Activated CD8-positive, alpha-beta memory T cell treated with anti-CD3 and anti-CD28 coated beads for 1 hour (primary cell): Measurements from ENCODE around the gene SPAG5.
A peak's percentile ranks its signal among the peaks of the same experiment; 100 is the strongest.

Experiments
- DNase-seq, 2 donors: peaks; one replicate each; pipeline ENCODE4 v3.0.0-alpha.2; 2020; ENCODE audit warnings: low read depth in 1 of 2; ENCODE audit errors: extremely low read depth in 1 of 2

SPAG5 gene

DNA sequence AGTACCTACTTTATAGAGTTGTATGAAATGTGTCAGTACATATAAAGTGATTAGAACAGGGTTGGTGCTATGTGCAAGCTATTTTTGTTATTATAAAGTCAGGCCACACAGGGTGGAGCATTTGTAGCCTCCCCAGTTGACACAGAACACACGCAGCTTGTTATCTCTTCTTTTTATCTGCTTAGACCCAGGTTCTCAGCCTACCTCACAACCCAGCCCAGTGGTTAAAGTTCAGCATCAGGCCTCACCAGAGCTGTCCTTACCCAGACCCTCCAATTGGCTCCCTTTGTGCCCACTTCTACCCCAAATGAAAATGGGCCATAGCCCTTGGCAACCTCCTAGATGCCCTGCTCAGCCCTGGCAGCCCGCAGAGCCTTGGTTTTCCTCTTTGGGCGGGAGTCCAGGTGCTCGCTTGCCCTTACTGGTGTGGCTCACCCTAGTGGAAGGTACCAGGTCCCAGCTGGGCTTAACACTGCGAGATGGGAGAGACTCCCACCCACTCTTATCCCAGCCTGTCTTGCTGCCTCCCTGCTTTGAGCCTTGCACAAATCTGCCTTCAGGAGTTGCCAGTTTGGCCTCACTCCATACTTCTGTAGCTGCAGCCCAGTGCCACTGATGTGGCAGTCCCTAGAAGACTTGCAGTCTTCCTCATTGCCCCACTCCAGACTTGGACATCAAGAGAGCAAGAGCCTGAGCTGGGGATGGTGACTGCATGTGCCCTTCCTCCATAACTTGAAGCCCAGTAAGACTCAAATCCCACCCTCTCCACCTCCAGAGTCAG is 26.4 kb downstream of the SPAG5 start:
- DNase-seq: no peak

DNA sequence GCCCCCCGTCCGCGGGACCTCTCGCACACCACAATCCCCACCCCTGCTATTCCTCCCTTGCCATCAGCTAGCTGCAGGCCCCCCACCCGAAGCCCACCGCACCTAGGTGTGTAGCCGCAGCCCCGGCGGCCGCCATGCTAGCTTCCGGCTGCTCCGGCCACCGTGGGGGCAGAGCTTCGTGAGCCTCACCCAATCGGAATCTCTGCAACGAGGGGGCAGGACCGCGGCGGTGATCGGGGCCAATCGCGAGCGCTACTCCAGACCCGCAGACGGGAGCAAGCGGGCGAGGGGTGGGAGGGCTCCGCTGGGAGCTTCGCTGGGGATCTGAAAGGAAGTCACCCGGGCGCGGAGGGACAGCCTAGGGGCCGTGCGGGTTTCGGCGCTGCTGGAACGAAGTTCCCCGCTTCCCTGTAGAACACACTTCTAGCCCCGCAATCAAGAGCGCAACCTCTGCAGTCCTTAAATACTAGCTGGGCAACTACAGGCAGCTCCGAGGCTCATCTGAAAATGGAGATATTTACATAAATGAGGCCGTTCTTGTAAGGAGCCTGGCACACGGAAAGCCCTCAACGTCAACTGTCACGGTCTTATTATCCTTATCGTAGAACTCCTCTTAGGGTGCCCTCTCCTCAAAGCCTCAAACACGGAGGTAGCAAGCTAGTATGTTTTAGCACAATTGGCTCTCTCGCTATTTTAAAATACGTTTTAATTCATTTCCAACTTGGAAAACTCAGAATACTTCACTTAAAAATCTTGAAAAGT is 27.3 kb downstream of the SPAG5 start, which contains the start of gene PIGS:
Gene PIGS (minus strand): TSS at position 164 of the 762 bp plus-strand sequence. CDS start 28 bp downstream, at position 136.
- DNase-seq: peak; percentile 70 to 85

DNA sequence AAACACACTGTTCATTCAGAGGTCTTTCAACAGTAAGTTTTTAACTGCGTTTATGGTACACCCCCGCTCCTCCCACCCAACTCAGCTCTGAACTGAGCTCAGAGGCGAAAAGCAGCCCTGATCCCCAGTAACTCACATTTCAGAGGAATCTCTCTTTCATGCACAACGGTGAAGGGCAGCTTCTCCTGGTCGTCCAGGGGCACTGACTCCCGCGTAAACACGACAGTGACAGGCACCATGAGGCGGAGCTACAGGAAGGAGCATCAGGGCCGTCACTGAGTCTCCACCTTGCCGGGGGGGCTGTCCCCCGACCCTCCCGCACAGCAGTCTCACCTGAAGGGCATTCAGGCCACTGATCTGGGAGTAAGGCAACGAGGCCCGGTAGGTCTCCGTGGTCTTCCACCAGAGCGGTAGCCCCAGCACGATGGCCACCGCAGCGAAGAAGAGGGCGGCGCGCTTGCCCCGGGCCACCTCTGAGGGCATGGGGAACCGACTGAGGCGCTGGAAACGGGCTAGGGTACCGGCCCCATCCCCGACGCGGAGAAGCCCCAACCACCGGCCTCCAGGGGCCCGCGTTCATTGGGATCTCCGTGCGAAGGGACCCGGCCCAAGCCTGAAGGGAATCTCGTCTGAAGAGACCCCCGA is 28.0 kb downstream of the SPAG5 start:
- peak in 1 of 2 donors; percentile 32 for DNase-seq

DNA sequence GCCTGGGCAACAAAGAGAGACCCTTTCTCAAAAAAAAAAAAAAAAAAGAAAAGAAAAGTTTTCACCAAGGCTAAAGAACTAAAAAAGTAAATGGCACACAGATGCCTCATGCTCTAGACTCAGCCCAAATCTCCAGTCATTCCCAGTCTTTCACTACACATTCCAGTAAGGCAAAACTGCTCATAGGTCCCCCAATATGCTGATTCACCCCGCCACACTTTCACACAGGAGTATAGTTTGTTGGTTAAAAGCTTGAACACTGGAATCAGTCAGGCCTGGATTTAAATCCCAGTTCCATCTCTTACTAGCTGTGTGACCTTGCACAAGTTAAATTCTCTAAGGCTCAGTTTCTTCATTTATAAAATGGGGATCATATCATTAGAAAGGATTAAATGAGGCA is 29.4 kb downstream of the SPAG5 start:
- no peak for DNase-seq

DNA sequence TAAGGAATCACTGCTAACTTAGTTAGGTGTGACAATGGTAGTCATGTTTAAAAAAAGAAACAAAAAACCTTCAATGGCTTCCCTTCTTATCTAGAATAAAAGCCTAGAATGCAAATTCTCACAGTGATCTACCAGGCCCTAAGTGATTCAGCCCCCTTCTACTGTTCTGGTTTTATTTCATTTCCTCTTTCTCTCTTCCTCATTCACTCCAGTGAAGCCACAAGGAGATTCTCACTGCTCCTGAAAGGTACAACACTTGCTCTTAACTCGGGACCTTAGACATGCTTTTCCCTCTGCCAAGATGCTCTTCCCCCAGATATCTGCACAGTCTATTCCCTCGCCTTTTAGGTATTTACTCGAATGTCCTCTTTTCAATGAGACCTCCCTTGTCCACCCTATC is 31.2 kb downstream of the SPAG5 start:
- DNase-seq: no peak

DNA sequence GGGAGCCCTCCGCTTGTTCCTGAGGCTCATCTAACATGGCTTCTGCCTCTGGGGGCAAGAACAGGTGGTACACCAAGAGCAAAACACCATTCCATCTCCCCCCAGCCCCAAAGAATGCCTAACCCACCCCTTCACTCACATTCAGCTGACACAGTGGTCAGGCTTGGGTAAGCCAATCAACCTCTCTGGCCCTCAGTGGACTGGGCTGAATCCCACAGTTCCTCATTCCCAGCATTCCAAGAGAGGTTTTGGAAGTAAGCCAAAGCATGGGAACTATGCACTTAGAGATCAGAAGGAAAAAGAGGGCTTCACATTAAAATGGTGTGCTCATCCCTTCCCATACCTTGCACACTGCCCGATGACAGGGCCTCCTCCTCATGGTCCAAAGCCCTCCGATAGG is 35.4 kb downstream of the SPAG5 start:
- no peak for DNase-seq

DNA sequence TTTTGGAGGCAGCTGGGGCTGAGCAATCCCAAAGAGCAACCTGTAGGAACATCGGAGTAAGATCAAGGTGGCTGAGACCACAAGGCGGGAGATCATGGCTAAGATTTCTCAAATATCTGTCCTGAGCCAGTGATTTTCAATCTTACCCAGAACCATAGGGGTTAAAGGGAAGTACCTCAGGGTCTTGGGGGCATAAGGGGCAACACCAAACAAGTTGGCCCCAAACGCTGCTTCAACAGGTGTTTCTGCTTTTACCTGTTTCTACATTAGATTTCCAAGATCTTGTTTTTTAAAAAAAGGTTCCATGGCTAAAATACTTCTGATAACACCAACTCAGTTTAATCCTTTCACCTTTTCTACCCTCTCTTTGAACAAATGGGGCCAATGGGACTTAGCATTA is 43.8 kb downstream of the SPAG5 start:
- DNase-seq: no peak

DNA sequence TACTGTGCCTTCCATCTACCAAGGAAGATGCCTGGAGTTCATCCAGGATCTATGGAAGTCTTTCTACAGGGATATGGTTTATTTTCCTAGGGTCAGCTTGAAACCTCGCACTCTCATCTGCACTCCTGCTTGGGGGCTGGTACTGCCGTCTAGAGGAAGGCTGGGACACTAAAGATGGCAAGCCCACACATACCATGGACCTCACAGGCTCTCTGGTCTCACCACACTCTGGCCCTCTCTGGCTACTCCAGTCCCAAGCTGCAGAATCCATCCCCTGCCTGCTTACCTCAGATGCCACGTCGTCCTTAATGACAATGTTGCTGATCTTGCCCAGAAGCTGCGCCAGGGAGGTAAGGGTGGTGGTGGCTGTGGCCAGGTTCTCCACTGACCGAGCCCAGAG is 44.3 kb downstream of the SPAG5 start:
- DNase-seq: no peak

DNA sequence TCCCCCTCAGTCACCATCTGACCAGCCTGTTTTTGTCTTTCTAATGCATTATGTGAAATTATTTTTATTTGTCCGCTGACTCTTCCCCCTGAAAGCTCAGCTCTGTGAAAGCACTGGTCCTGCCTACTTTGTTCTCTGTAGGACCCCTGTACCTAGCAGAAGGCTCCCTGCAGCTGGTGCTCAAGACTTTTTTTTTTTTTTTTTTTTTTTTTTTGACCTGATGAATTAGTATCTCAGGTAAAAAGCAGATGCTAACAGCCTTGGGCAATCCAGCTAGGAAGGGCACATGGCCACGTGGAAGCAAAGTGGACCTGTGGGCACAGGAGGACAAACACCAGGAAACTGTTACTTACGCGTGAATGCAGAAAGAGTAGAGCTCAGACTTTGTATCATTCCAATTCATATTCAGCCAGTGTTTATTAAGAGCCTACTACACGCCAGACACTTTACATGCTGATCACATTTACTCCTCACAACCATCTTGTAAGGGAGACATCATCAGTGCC is 45.8 kb downstream of the SPAG5 start:
- DNase-seq: no peak

DNA sequence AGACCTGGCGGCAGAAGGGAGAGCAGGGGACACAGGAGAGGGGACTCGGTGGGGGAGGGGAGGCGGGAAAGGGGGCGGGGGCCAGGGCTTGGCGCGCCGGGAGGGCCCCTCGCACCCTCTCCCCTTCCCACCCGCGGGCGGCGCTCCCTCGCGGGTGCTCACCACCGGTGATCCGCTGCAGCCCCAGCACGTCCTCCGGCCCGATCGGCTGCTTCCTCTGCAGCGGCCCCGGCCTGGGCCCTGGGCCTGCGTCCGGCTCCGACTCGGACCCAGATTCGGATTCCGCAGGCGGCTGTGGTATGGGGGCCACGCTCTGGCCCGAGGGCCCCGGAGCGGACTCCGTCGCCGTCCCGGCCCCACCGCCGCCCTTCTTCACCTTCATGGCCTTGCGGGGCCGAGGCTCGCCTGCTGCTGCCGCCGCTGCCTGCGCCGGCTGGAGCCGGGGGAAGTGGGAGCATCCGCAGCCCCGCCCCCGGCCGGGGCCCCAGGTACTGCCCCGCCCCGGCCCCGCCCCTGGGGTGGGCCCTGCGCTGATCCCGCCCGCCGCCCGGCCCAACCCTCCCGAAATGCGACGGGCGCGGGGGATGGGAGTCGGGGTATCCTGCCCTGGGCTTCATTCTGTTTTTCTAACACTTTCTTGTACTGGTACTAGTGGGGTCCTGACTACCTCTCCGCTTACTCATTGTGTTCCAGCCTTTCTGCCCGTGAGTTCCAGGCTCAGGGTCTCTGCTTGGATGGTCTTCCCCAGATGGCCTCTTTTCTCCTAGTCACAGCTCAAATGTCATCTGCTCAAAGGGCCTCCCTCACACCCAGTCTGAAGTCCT is 46.4 kb downstream of the SPAG5 start, which contains the start of gene UNC119:
Gene UNC119 (minus strand): TSS at position 449 of the 824 bp plus-strand sequence. CDS start 67 bp downstream, at position 382.
- peak; percentile 19 to 72 for DNase-seq

DNA sequence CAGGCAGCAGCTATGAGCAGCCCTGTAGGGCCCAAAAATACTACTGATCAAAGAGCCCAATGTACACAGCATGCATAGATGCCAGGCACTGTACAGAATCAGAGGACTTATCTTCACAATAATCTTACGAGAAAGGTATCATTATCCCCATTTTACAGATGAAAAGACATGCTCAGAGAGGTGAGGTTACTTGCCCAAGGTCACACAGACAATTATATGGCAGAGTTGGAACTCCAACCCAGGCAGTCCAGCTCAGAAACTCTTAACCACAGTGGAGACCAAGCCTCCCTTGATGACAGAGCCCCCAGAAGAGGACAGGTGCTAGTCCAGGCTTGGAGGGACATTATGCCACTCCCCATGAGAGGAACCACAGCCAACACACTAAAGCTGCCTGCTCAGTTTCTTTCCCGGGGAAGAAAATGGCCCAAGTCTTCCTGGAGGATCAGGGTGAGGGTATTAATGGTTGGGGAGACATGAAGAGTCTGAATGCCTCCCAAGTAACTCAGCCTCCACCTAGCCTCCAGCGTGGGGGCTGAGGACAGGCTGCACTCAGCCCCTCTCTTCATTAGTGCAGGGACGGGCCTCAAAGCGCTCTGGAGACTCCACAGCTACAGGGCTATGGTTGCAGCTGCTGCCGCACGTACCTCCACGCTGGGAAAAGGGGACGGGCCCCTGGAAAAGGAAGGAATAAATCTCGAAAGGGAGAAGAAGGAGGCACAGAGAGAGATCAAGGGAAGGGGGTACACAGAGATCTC is 47.2 kb downstream of the SPAG5 start:
- no peak for DNase-seq

DNA sequence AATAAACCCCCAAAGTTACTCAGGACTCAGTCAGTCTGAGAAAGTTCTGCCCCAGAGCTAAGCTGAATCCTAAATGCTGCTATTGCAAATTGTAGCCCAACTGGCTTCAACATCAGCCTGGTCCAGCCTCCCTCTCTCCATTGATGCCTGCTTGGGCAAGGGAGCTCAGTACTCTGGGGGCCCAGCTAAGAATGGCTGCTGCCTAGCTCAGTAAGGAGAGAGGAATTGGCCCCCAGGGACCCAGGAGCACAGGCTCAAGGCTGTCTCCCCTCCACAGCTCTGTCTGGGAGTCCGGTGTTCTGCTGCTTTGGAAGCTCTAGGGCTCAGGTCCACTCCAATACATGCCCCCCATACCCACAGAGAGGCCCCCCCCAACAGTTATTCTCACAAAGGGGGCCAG is 48.0 kb downstream of the SPAG5 start:
- no peak for DNase-seq

DNA sequence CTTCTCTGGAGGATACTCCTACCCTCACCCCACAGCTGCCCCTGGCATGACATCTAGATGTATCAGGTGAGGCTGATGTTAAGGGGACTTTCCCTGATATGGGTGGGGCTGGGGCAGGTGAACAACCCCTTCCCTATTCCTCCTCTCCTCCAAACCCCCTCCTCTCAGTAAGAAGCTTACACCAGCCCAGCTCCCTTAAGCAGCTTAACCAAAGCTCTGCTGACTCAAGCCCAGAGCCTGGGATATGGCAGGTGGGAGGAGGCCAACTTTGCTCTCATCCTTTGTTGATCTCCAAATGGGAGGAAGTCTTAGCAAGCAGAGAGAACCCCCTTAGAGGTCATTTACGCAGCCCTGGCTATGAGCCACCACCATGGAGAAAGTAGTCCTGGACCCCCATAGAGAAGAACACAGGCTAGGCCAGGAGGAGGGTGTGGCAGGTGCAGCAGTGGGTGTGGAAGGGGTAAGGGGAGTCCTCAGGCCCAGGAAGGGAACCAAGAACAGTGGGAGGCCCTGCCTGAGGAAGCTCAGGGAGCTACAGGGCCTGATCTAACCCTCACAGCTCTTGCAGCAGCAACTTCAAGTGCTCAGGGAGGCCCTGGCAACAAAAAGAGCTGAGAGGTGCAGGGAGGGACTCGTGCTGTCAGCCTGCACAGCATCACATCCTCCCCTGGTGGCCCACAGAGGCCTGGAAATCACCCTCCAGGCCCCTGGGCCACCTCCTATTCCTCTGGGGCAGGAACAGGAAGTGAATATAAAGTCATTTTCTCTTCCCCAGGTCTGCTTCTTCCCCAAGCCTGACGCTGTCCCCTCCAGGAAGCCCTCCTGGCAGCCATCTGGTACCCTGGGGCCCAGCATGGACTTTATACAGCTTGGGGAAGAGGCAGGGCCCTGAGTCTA is 49.3 kb downstream of the SPAG5 start:
- peak in 1 of 2 donors; percentile 13 for DNase-seq

DNA sequence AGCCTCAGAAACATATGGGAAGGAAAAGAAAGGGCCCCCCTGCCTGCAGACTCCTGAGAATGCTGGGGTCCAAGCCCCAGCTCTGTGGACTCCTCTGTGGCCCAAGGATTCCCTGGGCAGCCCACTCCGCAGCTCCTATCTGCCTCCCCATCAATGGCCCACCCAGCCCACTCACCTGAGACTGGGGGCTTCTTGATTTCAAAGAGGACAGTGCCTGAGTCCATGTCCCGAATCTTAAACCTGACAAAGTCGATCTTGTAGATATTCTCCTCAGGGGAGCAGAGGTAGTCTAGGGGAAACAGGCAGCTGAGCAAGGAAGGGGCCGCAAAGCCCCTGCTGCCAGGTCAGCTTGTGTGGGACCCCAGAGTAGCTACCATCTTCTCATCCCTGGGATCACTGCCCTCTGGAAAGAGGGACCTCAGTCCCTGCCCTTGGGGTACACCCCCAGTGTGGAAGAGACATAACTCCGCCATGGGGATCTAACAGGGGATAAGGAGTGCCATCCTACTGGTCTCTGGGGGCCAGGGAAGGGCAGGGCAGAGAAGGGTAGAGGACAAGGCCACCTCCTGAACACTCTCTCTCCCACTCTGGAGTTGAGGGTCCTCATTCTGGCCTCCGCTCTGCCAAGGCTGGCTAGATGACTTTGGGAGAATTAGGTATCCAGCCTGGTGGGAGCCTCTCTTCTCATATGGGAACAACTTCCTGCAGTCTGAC is 50.3 kb downstream of the SPAG5 start:
- no peak for DNase-seq

DNA sequence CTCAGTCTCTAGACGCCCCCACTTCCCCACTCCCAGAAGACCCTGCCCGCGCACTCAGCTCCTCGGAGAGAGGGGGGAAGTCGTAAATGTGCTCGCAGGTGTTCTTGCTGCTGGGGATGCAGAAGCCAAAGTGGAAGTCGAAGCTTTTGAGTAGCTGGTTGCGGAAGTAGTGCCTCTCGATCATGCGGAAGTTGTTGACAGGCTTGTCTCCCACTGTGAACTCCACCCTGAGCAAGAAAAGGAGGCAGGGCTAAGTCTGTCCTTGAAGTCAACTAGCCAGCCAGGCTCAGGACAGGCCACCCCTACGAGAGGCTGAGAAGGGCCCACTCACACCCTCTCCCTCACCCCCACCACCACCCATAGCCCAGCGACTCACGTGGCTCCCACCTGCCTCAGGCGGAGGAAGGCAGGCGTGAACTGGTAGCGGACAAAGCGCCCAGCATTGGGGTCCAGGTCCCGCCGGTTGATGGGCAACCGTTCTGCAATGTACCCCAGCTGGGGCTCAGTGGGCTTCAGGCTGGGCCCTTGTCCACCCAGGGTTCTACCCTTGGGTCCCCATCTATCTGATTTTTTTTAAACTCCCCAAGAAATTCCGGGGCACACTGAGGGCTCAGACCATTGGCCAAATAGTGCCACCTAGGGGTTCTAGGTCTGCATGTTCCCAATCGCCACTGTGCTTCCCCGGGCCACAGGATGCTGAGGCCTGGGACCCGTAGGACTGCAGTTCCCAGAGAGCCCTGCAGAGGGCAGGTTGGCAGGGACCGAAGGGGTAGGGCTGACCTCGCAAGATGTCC is 51.0 kb downstream of the SPAG5 start:
- peak in 1 of 2 donors; percentile 41 for DNase-seq

DNA sequence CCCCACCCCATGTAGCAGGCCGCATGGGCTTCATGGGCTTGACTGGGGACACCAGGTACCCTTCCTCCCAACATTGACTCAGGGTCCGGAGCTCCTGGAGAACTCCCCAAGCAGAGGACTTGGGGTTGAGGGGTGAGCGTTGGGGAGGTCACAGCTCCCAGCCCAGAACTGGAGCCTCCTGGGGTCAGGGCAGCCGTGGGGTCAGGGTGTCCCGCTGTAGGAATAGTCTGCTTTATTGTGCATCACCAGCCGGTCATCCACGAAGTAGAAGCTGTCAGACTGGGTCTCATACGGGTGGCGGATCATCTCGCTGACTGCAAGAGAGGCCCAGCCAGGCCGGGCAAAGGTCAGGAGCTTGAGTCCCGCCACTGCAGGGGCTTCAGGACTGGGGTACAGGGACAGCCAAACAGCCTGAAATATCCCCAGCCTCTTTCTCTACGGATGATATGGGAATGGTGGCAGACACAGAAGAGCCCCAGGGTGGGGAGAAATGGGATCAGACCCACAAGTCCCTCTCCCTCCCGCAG is 51.7 kb downstream of the SPAG5 start:
- no peak for DNase-seq

DNA sequence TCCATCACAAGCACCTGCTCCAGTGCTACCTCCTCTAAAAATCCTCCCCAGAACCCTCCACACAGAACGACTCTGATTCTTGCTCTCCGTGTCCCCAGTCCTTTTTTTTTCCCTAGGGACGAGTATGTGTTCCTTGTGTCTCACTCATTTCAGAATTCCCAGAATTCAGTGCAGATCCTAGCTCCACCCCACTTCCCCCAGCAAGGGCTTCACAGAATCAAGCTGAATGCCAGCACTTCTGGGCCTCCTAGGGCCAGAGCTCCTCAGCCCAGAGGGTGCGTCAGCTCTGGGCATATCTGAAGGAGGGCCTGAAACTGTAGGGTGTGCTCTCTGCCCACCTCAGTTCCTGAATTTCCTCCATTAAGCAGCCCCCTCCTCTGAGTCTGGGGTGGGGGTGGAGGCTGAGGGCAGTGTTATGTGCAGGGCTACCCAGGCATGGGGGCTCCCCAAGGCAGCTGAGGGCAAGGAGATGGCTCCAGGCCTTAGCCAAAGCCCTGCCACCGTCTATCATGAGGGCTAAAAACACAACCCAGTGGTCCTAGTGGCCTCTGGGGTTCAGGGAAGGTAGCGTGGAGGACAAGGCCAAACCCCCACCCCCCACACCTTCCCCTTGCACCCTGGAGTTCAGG is 52.9 kb downstream of the SPAG5 start:
- DNase-seq: no peak
